HG03175 (cell line): Measurements from ENCODE around the gene GPC6.

Source experiments
- ATAC-seq: cut with Tn5 transposase; IDR thresholded peaks from one replicate; pipeline ENCODE4 v1.9.1; 2021; ENCODE audit warnings: mild to moderate bottlenecking, moderate library complexity; ENCODE audit not compliant: unreplicated experiment

The GPC6 gene

GRCh38 chr13:94227255-94227879, 1000.8 kb downstream of the GPC6 start:
- ATAC-seq = no peak

GRCh38 chr13:94228763-94229162, 1002.2 kb downstream of the GPC6 start:
- no peak for ATAC-seq

- no peak for ATAC-seq
Measured at GRCh38 chr13:94232161-94232950, 1005.7 kb downstream of the GPC6 start.

GRCh38 chr13:94232956-94233355, 1006.3 kb downstream of the GPC6 start:
- no peak for ATAC-seq

GRCh38 chr13:94233401-94233800, 1006.8 kb downstream of the GPC6 start:
- ATAC-seq = no peak

- ATAC-seq = no peak
Measured at GRCh38 chr13:94233837-94234236, 1007.2 kb downstream of the GPC6 start.

GRCh38 chr13:94234738-94235137, 1008.1 kb downstream of the GPC6 start:
- no peak for ATAC-seq

- no peak for ATAC-seq
Measured at GRCh38 chr13:94236132-94236531, 1009.5 kb downstream of the GPC6 start.

- no peak for ATAC-seq
Measured at GRCh38 chr13:94236872-94237271, 1010.3 kb downstream of the GPC6 start.

- ATAC-seq = no peak
Measured at GRCh38 chr13:94239135-94239534, 1012.5 kb downstream of the GPC6 start.

GRCh38 chr13:94242554-94242953, 1015.9 kb downstream of the GPC6 start:
- ATAC-seq = no peak

- ATAC-seq = no peak
Measured at GRCh38 chr13:94243551-94243950, 1016.9 kb downstream of the GPC6 start.

- ATAC-seq = no peak
Measured at GRCh38 chr13:94246495-94246894, 1019.9 kb downstream of the GPC6 start.

- ATAC-seq = no peak
Measured at GRCh38 chr13:94247890-94248289, 1021.3 kb downstream of the GPC6 start.

- ATAC-seq = no peak
Measured at GRCh38 chr13:94248454-94249228, 1022.0 kb downstream of the GPC6 start.

GRCh38 chr13:94249512-94249911, 1022.9 kb downstream of the GPC6 start:
- ATAC-seq = no peak

- ATAC-seq = no peak
Measured at GRCh38 chr13:94251831-94252608, 1025.4 kb downstream of the GPC6 start.

- ATAC-seq = no peak
Measured at GRCh38 chr13:94254737-94255136, 1028.1 kb downstream of the GPC6 start.

GRCh38 chr13:94256721-94257120, 1030.1 kb downstream of the GPC6 start:
- no peak for ATAC-seq

- no peak for ATAC-seq
Measured at GRCh38 chr13:94259984-94260383, 1033.4 kb downstream of the GPC6 start.

- ATAC-seq = no peak
Measured at GRCh38 chr13:94261163-94261562, 1034.6 kb downstream of the GPC6 start.
